ENCODE data around the gene CEP104. TPM values are rescaled to one million over a fixed set of nuclear protein-coding genes. Genes with fewer than 3 reads are reported as not detected.
A peak's percentile ranks its signal among the peaks of the same experiment; 100 is the strongest.

CEP104 gene
- total RNA-seq, 1 donor from 2014 or later, result 35.1 TPM

DNA sequence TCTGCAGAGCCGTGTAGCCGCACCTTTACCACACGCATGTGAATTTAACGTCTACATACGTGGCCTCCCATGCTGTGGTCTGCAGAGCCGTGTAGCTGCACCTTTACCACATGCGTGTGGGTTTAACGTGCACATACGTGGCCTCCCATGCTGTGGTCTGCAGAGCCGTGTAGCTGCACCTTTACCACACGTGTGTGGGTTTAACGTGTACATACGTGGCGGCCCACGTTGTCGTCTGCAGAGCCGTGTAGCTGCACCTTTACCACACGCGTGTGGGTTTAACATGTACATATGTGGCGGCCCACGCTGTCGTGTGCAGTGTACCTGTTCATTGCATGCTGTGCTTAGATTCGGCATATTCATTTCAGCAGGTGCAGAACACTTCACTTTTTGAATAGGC lies 17.7 kb upstream of the CEP104 start:
- no peaks in the 10 kb centered on the region for H3K4me1 Mint-ChIP-seq (ENCODE audit: unreplicated experiment)
- peaks cover 37% of the 10 kb centered on the region for H3K36me3 Mint-ChIP-seq (ENCODE audit: unreplicated experiment)
- TF ChIP-seq, protein P1, sequence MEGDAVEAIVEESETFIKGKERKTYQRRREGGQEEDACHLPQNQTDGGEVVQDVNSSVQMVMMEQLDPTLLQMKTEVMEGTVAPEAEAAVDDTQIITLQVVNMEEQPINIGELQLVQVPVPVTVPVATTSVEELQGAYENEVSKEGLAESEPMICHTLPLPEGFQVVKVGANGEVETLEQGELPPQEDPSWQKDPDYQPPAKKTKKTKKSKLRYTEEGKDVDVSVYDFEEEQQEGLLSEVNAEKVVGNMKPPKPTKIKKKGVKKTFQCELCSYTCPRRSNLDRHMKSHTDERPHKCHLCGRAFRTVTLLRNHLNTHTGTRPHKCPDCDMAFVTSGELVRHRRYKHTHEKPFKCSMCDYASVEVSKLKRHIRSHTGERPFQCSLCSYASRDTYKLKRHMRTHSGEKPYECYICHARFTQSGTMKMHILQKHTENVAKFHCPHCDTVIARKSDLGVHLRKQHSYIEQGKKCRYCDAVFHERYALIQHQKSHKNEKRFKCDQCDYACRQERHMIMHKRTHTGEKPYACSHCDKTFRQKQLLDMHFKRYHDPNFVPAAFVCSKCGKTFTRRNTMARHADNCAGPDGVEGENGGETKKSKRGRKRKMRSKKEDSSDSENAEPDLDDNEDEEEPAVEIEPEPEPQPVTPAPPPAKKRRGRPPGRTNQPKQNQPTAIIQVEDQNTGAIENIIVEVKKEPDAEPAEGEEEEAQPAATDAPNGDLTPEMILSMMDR (IDR thresholded peaks at IDR 0.05), result no peak
- no peak for DNase-seq (ENCODE audit: extremely low spot score, unreplicated experiment)
- no peaks in the 10 kb centered on the region for H3K27me3 Mint-ChIP-seq (ENCODE audit: unreplicated experiment)
- peaks cover 9% of the 10 kb centered on the region for H3K9me3 Mint-ChIP-seq (ENCODE audit: unreplicated experiment)
- H3K27ac Mint-ChIP-seq (ENCODE audit: unreplicated experiment), result no peak overlapping the region
- H3K4me3 Mint-ChIP-seq (ENCODE audit: unreplicated experiment), result no peak overlapping the region

DNA sequence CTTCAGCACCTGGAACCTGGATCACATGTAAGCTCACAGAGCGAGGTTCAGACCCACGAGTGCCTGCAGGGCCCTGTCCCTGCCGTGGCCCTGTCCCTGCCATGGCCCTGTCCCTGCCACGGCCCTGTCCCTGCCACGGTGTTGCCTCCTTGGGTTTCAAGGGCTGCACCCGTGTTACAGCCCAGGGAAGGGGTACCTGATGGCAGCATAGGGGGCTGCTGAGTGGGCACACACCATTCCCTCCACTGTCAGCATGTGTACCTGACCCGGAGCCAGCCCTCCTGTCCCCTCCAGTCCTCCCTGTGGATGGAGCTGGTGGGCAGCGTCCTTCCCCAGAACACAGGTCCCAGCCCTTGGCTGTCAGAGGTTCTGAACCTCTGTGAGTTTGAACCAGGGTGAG lies 15.5 kb upstream of the CEP104 start:
- DNase-seq (ENCODE audit: extremely low spot score, unreplicated experiment), result no peak
- no peak overlapping the region for H3K4me3 Mint-ChIP-seq (ENCODE audit: unreplicated experiment)
- H3K27me3 Mint-ChIP-seq (ENCODE audit: unreplicated experiment), result no peaks in the 10 kb centered on the region
- TF ChIP-seq, protein P1 (IDR thresholded peaks at IDR 0.05), result no peak
- no peaks in the 10 kb centered on the region for H3K9me3 Mint-ChIP-seq (ENCODE audit: unreplicated experiment)
- no peak overlapping the region for H3K27ac Mint-ChIP-seq (ENCODE audit: unreplicated experiment)
- peaks cover 25% of the 10 kb centered on the region for H3K36me3 Mint-ChIP-seq (ENCODE audit: unreplicated experiment)
- H3K4me1 Mint-ChIP-seq (ENCODE audit: unreplicated experiment), result no peaks in the 10 kb centered on the region

DNA sequence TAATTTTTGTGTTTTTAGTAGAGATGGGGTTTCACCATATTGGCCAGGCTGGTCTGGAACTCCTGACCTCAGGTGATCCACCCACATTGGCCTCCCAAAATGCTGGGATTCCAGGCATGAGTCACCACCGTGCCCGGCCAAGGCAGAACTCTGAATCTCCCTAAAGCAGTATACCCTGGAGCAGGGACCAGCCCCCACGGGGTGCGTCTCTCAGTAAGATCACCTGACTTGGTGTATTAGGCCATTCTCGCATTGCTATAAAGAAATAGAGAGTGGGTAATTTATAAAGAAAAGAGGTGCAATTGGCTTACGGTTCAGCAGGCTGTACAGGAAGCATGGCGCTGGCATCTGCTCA lies 14.4 kb upstream of the CEP104 start:
- H3K9me3 Mint-ChIP-seq (ENCODE audit: unreplicated experiment), result no peaks in the 10 kb centered on the region
- no peaks in the 10 kb centered on the region for H3K27me3 Mint-ChIP-seq (ENCODE audit: unreplicated experiment)
- no peak overlapping the region for H3K4me3 Mint-ChIP-seq (ENCODE audit: unreplicated experiment)
- TF ChIP-seq, protein P1 (IDR thresholded peaks at IDR 0.05), result no peak
- no peak for DNase-seq (ENCODE audit: extremely low spot score, unreplicated experiment)
- no peaks in the 10 kb centered on the region for H3K4me1 Mint-ChIP-seq (ENCODE audit: unreplicated experiment)
- H3K36me3 Mint-ChIP-seq (ENCODE audit: unreplicated experiment), result peaks cover 29% of the 10 kb centered on the region
- H3K27ac Mint-ChIP-seq (ENCODE audit: unreplicated experiment), result peak overlapping the region; percentile 41

DNA sequence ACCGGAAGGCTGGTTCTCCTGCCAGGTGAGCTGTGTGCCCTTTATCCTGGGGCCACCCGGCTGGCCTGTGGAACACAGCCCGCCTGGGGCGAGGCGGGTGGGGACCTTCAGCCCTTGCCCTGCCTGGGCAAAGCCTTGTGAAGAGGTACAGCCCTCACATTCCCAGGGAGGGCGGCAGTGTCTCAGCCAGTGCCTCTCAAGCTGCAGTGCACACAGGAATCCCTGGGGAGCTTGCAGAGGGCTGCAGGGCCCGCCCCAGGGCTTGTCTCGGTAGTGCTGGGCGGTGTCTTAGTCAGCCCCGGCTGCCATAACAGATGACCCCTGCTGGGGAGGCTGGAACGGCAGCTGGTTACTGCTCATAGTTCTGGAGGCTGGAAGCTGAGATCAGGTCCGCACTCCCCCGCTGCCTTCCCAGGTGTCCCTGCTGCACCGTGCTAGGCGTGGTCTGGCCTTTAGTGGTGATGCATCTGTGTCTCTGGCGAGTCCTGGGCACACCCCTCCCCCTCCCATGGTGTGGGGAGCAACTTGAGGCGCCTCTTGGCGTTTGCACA lies 12.8 kb upstream of the CEP104 start:
- H3K27ac Mint-ChIP-seq (ENCODE audit: unreplicated experiment), result no peak overlapping the region
- TF ChIP-seq, protein P1 (IDR thresholded peaks at IDR 0.05), result no peak
- no peak for DNase-seq (ENCODE audit: extremely low spot score, unreplicated experiment)

DNA sequence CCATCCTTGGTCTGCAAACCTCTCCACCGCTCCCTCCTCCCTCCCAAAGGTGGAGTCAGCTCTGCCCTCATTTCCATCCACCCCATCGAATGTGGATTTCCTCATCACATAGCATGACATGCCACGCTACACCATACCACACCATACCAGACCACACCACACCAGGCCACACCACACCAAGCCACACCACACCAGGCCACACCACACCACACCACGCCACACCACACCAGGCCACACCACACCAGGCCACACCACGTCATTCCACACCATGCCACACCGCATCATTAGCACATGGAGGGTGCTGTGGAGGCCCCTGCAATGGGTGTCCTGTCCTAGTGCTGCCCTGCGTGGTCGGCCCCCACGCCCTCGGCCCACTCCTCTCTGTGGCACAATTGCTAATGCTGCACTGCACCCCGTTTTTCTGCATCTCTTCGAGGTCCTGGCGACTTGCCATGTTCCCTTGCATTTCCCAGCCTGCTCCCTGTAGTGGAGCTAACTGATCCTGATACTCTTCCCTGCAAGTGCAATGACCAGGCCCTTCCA lies 11.5 kb upstream of the CEP104 start:
- no peaks in the 10 kb centered on the region for H3K9me3 Mint-ChIP-seq (ENCODE audit: unreplicated experiment)
- H3K27ac Mint-ChIP-seq (ENCODE audit: unreplicated experiment), result no peak overlapping the region
- no peaks in the 10 kb centered on the region for H3K4me1 Mint-ChIP-seq (ENCODE audit: unreplicated experiment)
- H3K4me3 Mint-ChIP-seq (ENCODE audit: unreplicated experiment), result no peak overlapping the region
- DNase-seq (ENCODE audit: extremely low spot score, unreplicated experiment), result no peak
- TF ChIP-seq, protein P1 (IDR thresholded peaks at IDR 0.05), result no peak
- peaks cover 18% of the 10 kb centered on the region for H3K36me3 Mint-ChIP-seq (ENCODE audit: unreplicated experiment)
- H3K27me3 Mint-ChIP-seq (ENCODE audit: unreplicated experiment), result no peaks in the 10 kb centered on the region

More for the DNA sequence above, 12.8 kb upstream of the CEP104 start:
- Mint-ChIP-seq H3K4me3 (ENCODE audit: unreplicated experiment) (no peak overlapping the region), H3K27me3 (ENCODE audit: unreplicated experiment) (no peaks in the 10 kb centered on the region), H3K4me1 (ENCODE audit: unreplicated experiment) (no peaks in the 10 kb centered on the region), H3K36me3 (ENCODE audit: unreplicated experiment) (peaks cover 22% of the 10 kb centered on the region), H3K9me3 (ENCODE audit: unreplicated experiment) (no peaks in the 10 kb centered on the region)

Measured in osteocyte (in vitro differentiated cells).